Sigmoid colon (tissue), 7 donors: ENCODE data around the gene PRUNE2. TPM values are rescaled to one million over a fixed set of nuclear protein-coding genes. Genes with fewer than 3 reads are reported as not detected.

Experiments used
- DNase-seq: peaks from one replicate; pipeline ENCODE4 v3.0.0-alpha.2; 2019
- H3K27ac ChIP-seq, 4 donors: fragments of 200-600 bp; sonication (generic); one replicate each; pipeline ENCODE4 v1.5.1; 2016 to 2019; ENCODE audit warnings: mild to moderate bottlenecking in 1 of 4
- H3K27me3 ChIP-seq, 3 donors: fragments of 200-600 bp; sonication (generic); one replicate each; pipeline ENCODE4 v1.5.1; 2019; ENCODE audit warnings: mild to moderate bottlenecking in 1 of 3
- H3K36me3 ChIP-seq, 4 donors: fragments of 200-600 bp; sonication (generic); one replicate each; pipeline ENCODE4 v1.5.1; 2016 to 2019
- H3K4me1 ChIP-seq, 4 donors: fragments of 200-600 bp; sonication (generic); one replicate each; pipeline ENCODE4 v1.5.1; 2017 to 2019
- H3K4me3 ChIP-seq, 4 donors: fragments of 200-600 bp; sonication (generic); one replicate each; pipeline ENCODE4 v1.5.1; 2017 to 2019; ENCODE audit warnings: mild to moderate bottlenecking in 2 of 4, moderate library complexity in 1 of 4
- H3K9me3 ChIP-seq, 4 donors: fragments of 200-600 bp in 3 of 4; sonication (generic) in 3 of 4; one replicate each; pipeline versions ENCODE4 v1.5.1 to v1.6.1; 2013 to 2019
- CTCF ChIP-seq, 4 experiments: fragments of 450-650 bp in 3 of 4; fragments of 200-600 bp in 1 of 4; IDR thresholded peaks; one replicate each; pipeline ENCODE4 v1.5.1; 2016 to 2019; ENCODE audit warnings: antibody characterized with exemption in 4 of 4, mild to moderate bottlenecking in 3 of 4, moderate library complexity in 2 of 4
- EP300 ChIP-seq, 4 donors: sonication (generic); formaldehyde crosslinking; IDR thresholded peaks; one replicate each; pipeline ENCODE4 v1.6.1; 2017; ENCODE audit warnings: antibody characterized with exemption in 4 of 4
- POLR2A ChIP-seq, 2 donors: fragments of 450-650 bp; IDR thresholded peaks; one replicate each; pipeline ENCODE4 v1.6.1; 2016; ENCODE audit warnings: antibody characterized with exemption in 2 of 2, mild to moderate bottlenecking in 2 of 2, moderate library complexity in 2 of 2
- POLR2AphosphoS5 ChIP-seq, 4 donors: sonication (generic); formaldehyde crosslinking; IDR thresholded peaks; one replicate each; pipeline ENCODE4 v1.6.1; 2017; ENCODE audit warnings: antibody characterized with exemption in 4 of 4
- WGBS, 2 donors: extraction: QIAGEN DNeasy Blood & Tissue Kit; methylation state at CpG; one replicate each; pipeline ENCODE4 v1.1.7; 2013; 5-methylcytosine and 5-hydroxymethylcytosine counted together
- intact Hi-C: fragments of 100-400 bp; cut with DNase I; formaldehyde crosslinking; loops from one replicate; pipeline ENCODE4 v1.15.1; 2023
- polyA plus RNA-seq, 3 donors: library from polyadenylated mRNA; stranded (reverse); fragments of 200-250 nt; gene quantifications; one replicate each; pipeline ENCODE4 v1.2.3, GENCODE V29; 2013
- total RNA-seq, 4 donors: library from RNA; depleted of rRNA; stranded (reverse); fragments of >200 nt; gene quantifications; one replicate each; pipeline ENCODE4 v1.1.0, GENCODE V29; 2016
- donor health status: healthy with polysubstance abuse.
- donor health status: Bipolar disorder and iron deficiency.
- donor health status: healthy.

Gene PRUNE2
- total and polyA plus RNA-seq, 7 donors = 7.4 to 536 (median 440) TPM

GRCh38 chr9:76896035-76896434 is 9.9 kb downstream of the PRUNE2 start:
- intact Hi-C loops = no loop called here
- TF ChIP-seq CTCF (IDR thresholded peaks at IDR 0.05) (no peak), EP300 (IDR thresholded peaks at IDR 0.05) (no peak), POLR2AphosphoS5 (IDR thresholded peaks at IDR 0.05) (no peak)
- Histone ChIP-seq H3K36me3 (no peaks in the 10 kb centered on the region), H3K9me3 (no peaks in the 10 kb centered on the region), H3K27me3 (no peaks in the 10 kb centered on the region), H3K4me1 (peaks cover 0 to 92% (median 72%) of the 10 kb centered on the region in 4 donors), H3K27ac (peak overlapping the region; percentile 87 to 95 (median 88)), H3K4me3 (no peak overlapping the region)
- no peak for DNase-seq
- 21 to 67% methylated on average over 3 of the region's 3 CpGs for WGBS, 2 donors

- WGBS, 2 donors = 77 to 87% methylated on average over 6 of the region's 6 CpGs
- peak; percentile 66 to 94 (median 92) for TF ChIP-seq POLR2AphosphoS5 (IDR thresholded peaks at IDR 0.05)
- no peak for TF ChIP-seq CTCF (IDR thresholded peaks at IDR 0.05)
- no peak for TF ChIP-seq POLR2A (IDR thresholded peaks at IDR 0.05)
- peak; percentile 86 to 98 (median 95) for TF ChIP-seq EP300 (IDR thresholded peaks at IDR 0.05)
- no peaks in the 10 kb centered on the region for H3K27me3 ChIP-seq
- no peak overlapping the region for H3K4me3 ChIP-seq
- H3K27ac ChIP-seq = peak overlapping the region; percentile 87 to 95 (median 88)
- DNase-seq = peak; percentile 77
- no peaks in the 10 kb centered on the region for H3K36me3 ChIP-seq
- peaks cover 0 to 90% (median 64%) of the 10 kb centered on the region in 4 donors for H3K4me1 ChIP-seq
- no peaks in the 10 kb centered on the region for H3K9me3 ChIP-seq
- intact Hi-C loops = no loop called here
Observed at GRCh38 chr9:76895186-76895585, 10.7 kb downstream of the PRUNE2 start.

GRCh38 chr9:76894198-76894597 is 11.7 kb downstream of the PRUNE2 start:
- H3K4me3 ChIP-seq = no peak overlapping the region
- H3K9me3 ChIP-seq = no peaks in the 10 kb centered on the region
- H3K27me3 ChIP-seq = no peaks in the 10 kb centered on the region
- TF ChIP-seq POLR2AphosphoS5 (IDR thresholded peaks at IDR 0.05) = peak in 1 of 4 donors; percentile 24
- TF ChIP-seq EP300 (IDR thresholded peaks at IDR 0.05) = no peak
- DNase-seq = no peak
- peaks cover 0 to 1% (median 0%) of the 10 kb centered on the region in 4 donors for H3K36me3 ChIP-seq
- peak overlapping the region; percentile 87 to 95 (median 88) for H3K27ac ChIP-seq
- intact Hi-C loops = no loop called here
- H3K4me1 ChIP-seq = peaks cover 0 to 88% (median 62%) of the 10 kb centered on the region in 4 donors
- WGBS, 2 donors = 81 to 87% methylated on average over 5 of the region's 5 CpGs

- TF ChIP-seq POLR2A (IDR thresholded peaks at IDR 0.05) = no peak
- TF ChIP-seq CTCF (IDR thresholded peaks at IDR 0.05) = no peak
- TF ChIP-seq POLR2AphosphoS5 (IDR thresholded peaks at IDR 0.05) = peak; percentile 70 to 85 (median 82)
- peak; percentile 92 to 98 (median 96) for TF ChIP-seq EP300 (IDR thresholded peaks at IDR 0.05)
- H3K4me1 ChIP-seq = peaks cover 0 to 88% (median 61%) of the 10 kb centered on the region in 4 donors
Observed at GRCh38 chr9:76893395-76893932, 12.4 kb downstream of the PRUNE2 start.

GRCh38 chr9:76891874-76892273 is 14.0 kb downstream of the PRUNE2 start:
- intact Hi-C loops = loop anchor here (2.0 kb wide), 1 partner anchor 55 kb away; no protein-coding TSS in a partner anchor
- no peak for DNase-seq
- no peaks in the 10 kb centered on the region for H3K9me3 ChIP-seq
- H3K36me3 ChIP-seq = peaks cover 0 to 5% (median 0%) of the 10 kb centered on the region in 4 donors
- H3K4me3 ChIP-seq = no peak overlapping the region
- H3K27me3 ChIP-seq = no peaks in the 10 kb centered on the region
- H3K27ac ChIP-seq = peak overlapping the region; percentile 87 to 95 (median 88)
- WGBS, 2 donors = 89 to 91% methylated on average over 5 of the region's 5 CpGs
- H3K4me1 ChIP-seq = peaks cover 0 to 89% (median 66%) of the 10 kb centered on the region in 4 donors
- no peak for TF ChIP-seq EP300 (IDR thresholded peaks at IDR 0.05)
- no peak for TF ChIP-seq CTCF (IDR thresholded peaks at IDR 0.05)
- TF ChIP-seq POLR2A (IDR thresholded peaks at IDR 0.05) = no peak

More at GRCh38 chr9:76893395-76893932, 12.4 kb downstream of the PRUNE2 start:
- intact Hi-C loops = loop anchor here (2.0 kb wide), 1 partner anchor 57 kb away; no protein-coding TSS in a partner anchor
- peak overlapping the region; percentile 87 to 95 (median 88) for H3K27ac ChIP-seq
- 77 to 84% methylated on average over 4 of the region's 4 CpGs for WGBS, 2 donors
- no peaks in the 10 kb centered on the region for H3K27me3 ChIP-seq
- H3K4me3 ChIP-seq = no peak overlapping the region
- DNase-seq = peak; percentile 88
- H3K9me3 ChIP-seq = no peaks in the 10 kb centered on the region
- peaks cover 0 to 5% (median 0%) of the 10 kb centered on the region in 4 donors for H3K36me3 ChIP-seq
